Right lobe of liver (tissue), 4 donors: ENCODE data around the gene ANKRD11.
"Not testable (repeated sequence)": the region's sequence is repeated elsewhere in the genome, so short reads cannot be mapped to it uniquely, and the experiment has no call there.

ENCODE experiments used
- POLR2A ChIP-seq: fragments of 450-650 bp; IDR thresholded peaks from one replicate; pipeline ENCODE4 v1.6.1; 2017; ENCODE audit warnings: antibody characterized with exemption, mild to moderate bottlenecking
- TF ChIP-seq, protein P1 (sequence below), 4 donors: fragments of 200-600 bp in 3 of 4; fragments of 450-650 bp in 1 of 4; IDR thresholded peaks; one replicate each; pipeline versions ENCODE4 v1.5.1 to v1.8.0; 2016 to 2022; ENCODE audit warnings: antibody characterized with exemption in 4 of 4, mild to moderate bottlenecking in 2 of 4
- donor health status: DM: no; HTN: no; CAD: no.
- donor health status: DM: no; HTN: no; CAD: no.
- donor health status: DM: no; HTN: yes; CAD: no.

GRCh38 chr16:89299357-89300111, 190.8 kb downstream of the ANKRD11 start:
- TF ChIP-seq, protein P1, sequence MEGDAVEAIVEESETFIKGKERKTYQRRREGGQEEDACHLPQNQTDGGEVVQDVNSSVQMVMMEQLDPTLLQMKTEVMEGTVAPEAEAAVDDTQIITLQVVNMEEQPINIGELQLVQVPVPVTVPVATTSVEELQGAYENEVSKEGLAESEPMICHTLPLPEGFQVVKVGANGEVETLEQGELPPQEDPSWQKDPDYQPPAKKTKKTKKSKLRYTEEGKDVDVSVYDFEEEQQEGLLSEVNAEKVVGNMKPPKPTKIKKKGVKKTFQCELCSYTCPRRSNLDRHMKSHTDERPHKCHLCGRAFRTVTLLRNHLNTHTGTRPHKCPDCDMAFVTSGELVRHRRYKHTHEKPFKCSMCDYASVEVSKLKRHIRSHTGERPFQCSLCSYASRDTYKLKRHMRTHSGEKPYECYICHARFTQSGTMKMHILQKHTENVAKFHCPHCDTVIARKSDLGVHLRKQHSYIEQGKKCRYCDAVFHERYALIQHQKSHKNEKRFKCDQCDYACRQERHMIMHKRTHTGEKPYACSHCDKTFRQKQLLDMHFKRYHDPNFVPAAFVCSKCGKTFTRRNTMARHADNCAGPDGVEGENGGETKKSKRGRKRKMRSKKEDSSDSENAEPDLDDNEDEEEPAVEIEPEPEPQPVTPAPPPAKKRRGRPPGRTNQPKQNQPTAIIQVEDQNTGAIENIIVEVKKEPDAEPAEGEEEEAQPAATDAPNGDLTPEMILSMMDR (IDR thresholded peaks at IDR 0.05) = not testable (repeated sequence)
- not testable (repeated sequence) for TF ChIP-seq POLR2A
